PC-3 (cell line): ENCODE data around the gene MGMT.

ENCODE experiments used
- EZH2 ChIP-seq: fragments of 300-600 bp; sonication (generic); IDR thresholded peaks from one replicate; pipeline ENCODE4 v1.6.1; 2017; ENCODE audit warnings: antibody characterized with exemption, mild to moderate bottlenecking, low read length; ENCODE audit not compliant: unreplicated experiment
- EZH2phosphoT487 ChIP-seq: fragments of 300-600 bp; sonication (generic); IDR thresholded peaks from 2 replicates; pipeline ENCODE4 v1.6.1; 2018; ENCODE audit warnings: mild to moderate bottlenecking, antibody characterized with exemption, low read length, borderline replicate concordance
- TF ChIP-seq, protein P1 (sequence below): fragments of 300-600 bp; sonication (generic); conservative IDR thresholded peaks from 2 replicates; pipeline ENCODE4 v1.5.1; 2017; ENCODE audit warnings: antibody characterized with exemption, low read depth, mild to moderate bottlenecking, low read length

GRCh38 chr10:129498680-129499079 lies 31.6 kb downstream of the MGMT start:
- TF ChIP-seq, protein P1, sequence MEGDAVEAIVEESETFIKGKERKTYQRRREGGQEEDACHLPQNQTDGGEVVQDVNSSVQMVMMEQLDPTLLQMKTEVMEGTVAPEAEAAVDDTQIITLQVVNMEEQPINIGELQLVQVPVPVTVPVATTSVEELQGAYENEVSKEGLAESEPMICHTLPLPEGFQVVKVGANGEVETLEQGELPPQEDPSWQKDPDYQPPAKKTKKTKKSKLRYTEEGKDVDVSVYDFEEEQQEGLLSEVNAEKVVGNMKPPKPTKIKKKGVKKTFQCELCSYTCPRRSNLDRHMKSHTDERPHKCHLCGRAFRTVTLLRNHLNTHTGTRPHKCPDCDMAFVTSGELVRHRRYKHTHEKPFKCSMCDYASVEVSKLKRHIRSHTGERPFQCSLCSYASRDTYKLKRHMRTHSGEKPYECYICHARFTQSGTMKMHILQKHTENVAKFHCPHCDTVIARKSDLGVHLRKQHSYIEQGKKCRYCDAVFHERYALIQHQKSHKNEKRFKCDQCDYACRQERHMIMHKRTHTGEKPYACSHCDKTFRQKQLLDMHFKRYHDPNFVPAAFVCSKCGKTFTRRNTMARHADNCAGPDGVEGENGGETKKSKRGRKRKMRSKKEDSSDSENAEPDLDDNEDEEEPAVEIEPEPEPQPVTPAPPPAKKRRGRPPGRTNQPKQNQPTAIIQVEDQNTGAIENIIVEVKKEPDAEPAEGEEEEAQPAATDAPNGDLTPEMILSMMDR = no peak
- TF ChIP-seq EZH2 = no peak
- no peak for TF ChIP-seq EZH2phosphoT487
